ENCODE measurements around the gene SPRYD3.

SPRYD3 gene

DNA sequence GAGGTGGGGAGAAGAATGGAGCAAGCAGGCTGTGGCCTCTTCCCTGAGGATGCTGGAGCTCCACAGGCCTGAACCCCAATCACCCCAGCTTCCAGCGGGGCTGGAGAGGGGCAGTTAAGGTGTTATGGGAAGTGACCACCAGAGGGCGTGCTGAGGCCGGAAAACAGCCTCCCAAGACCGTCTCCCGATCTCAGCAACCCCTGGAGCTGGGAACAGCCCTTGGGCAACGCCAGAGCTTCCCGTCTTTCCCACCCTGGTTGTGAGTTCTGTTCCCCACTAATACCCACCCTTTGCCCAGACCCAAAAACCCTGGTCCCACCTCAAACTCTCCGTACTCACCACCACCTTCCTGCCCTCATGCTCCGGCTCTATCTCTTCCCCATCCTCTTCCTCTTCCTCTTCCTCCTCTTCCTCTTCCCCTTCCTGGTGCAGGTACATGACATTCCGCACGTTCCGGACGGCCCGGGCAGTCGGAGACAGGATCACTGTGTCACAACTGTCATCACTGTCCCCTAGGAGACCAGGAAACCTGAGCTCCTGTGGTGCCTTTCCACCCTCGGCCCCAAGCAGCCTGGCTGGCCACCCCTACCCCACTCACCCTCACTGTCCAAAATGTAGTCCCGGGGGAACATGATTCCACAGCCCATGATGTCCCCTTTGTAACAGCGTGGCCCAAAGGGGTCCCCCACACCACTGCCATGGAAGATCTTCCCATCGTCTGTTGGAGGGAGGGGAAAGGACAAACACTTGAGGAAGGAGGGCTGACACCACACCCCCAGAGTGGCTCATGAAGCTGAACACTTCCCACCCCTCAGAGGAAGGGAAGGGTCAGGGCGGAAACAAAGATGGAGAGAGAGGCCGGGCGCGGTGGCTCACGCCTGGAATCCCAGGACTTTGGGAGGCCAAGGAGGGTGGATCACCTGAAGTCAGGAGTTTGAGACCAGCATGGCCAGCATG is 12.9 kb downstream of the SPRYD3 start:
- no peak for DNase-seq (ENCODE audit: low read depth)

GRCh38 chr12:53065470-53065869 is 13.7 kb downstream of the SPRYD3 start:
- H3K4me3 ChIP-seq (ENCODE audit: low read depth, low read length): no peak overlapping the region
- no peak for DNase-seq (ENCODE audit: low read depth)

More for the DNA sequence above, 12.9 kb downstream of the SPRYD3 start:
- H3K4me3 ChIP-seq (ENCODE audit: low read depth, low read length): no peak overlapping the region

- H3K4me3 ChIP-seq (ENCODE audit: low read depth, low read length): no peak overlapping the region
- no peak for DNase-seq (ENCODE audit: low read depth)
Measured at GRCh38 chr12:53064613-53065436, 14.4 kb downstream of the SPRYD3 start.

- H3K4me3 ChIP-seq (ENCODE audit: low read depth, low read length): no peak overlapping the region
- DNase-seq (ENCODE audit: low read depth): peak; percentile 91
Measured at GRCh38 chr12:53063708-53064612, 15.2 kb downstream of the SPRYD3 start.

GRCh38 chr12:53062977-53063707 is 16.0 kb downstream of the SPRYD3 start:
- H3K4me3 ChIP-seq (ENCODE audit: low read depth, low read length): no peak overlapping the region
- no peak for DNase-seq (ENCODE audit: low read depth)

DNA sequence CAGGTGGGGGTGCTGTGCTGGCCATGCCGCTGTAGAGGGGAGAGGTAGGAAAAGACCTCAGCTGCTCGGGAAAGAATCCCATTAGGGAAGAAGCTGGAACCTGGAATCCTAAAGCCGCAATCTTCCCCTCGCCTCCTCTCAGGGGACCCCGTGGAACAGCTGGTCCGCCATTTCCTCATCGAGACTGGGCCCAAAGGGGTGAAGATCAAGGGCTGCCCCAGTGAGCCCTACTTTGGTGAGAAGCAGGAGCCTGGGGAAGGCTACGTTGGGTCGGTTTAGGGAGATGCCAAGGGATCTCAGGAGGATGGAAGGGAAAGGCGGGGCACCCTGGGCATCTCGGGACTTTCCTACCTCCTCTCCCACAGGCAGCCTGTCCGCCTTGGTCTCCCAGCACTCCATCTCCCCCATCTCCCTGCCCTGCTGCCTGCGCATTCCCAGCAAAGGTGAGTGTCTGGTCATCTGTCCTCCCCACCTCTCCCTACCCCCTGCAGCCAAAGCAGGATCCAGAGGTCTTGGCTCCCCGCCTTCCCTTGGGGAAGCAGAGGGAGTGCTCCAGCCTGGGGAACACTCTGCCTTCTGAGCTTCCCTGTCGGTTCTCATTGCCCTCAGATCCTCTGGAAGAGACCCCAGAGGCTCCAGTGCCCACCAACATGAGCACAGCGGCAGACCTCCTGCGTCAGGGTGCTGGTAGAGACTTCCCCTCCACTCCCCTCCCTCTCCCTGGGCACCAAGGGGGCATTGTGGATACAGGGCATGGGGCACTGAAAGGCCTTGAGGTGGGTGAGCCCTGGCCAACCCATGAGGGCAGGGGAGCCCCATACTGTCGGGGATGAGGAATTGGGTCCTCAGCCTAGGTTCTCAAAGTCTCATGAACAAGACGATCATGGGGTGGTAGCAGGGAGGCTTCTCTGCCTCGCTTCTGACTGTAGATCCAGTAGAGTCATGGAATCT is 16.9 kb downstream of the SPRYD3 start:
- no peak overlapping the region for H3K4me3 ChIP-seq (ENCODE audit: low read depth, low read length)
- DNase-seq (ENCODE audit: low read depth): no peak

- no peak overlapping the region for H3K4me3 ChIP-seq (ENCODE audit: low read depth, low read length)
- DNase-seq (ENCODE audit: low read depth): no peak
Measured at GRCh38 chr12:53061404-53062010, 17.7 kb downstream of the SPRYD3 start.

GRCh38 chr12:53060721-53061276 is 18.4 kb downstream of the SPRYD3 start:
- no peak for DNase-seq (ENCODE audit: low read depth)
- no peak overlapping the region for H3K4me3 ChIP-seq (ENCODE audit: low read depth, low read length)

- no peak overlapping the region for H3K4me3 ChIP-seq (ENCODE audit: low read depth, low read length)
- DNase-seq (ENCODE audit: low read depth): no peak
Measured at GRCh38 chr12:53060064-53060720, 19.0 kb downstream of the SPRYD3 start.

GRCh38 chr12:53059434-53060063 is 19.6 kb downstream of the SPRYD3 start:
- H3K4me3 ChIP-seq (ENCODE audit: low read depth, low read length): no peak overlapping the region
- DNase-seq (ENCODE audit: low read depth): no peak

GRCh38 chr12:53058674-53059433 is 20.3 kb downstream of the SPRYD3 start:
- H3K4me3 ChIP-seq (ENCODE audit: low read depth, low read length): no peak overlapping the region
- no peak for DNase-seq (ENCODE audit: low read depth)

DNA sequence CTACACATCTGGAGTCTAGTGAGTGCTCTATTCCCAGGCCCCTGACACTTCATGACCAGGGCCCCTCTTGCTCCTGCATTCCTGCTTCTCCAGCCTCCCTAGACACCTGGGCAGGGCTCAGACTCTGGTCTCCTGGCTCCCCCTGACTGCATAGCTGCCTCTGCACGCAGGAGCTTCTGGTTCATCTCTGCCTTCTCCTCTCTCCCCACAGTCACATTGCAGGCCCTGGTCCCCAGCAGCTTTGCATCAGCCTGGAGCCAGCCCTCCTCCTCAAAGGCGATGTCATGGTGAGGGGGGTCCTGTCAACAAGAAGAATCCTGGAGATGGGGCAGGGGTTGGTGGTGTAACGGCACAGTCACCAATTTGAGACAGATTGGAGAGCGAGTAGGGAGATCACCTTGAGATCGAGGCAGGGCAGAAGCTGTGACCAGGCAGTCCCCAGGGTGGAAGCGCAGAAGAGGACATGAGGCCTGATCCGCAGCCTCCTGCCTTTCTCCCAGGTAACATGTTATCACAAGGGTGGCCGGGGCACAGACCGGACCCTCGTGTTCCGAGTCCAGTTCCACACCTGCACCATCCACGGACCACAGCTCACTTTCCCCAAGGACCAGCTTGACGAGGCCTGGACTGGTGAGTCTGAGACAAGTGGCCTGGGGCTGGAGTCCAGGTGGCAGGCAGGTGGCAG is 21.2 kb downstream of the SPRYD3 start:
- no peak overlapping the region for H3K4me3 ChIP-seq (ENCODE audit: low read depth, low read length)
- DNase-seq (ENCODE audit: low read depth): no peak

DNA sequence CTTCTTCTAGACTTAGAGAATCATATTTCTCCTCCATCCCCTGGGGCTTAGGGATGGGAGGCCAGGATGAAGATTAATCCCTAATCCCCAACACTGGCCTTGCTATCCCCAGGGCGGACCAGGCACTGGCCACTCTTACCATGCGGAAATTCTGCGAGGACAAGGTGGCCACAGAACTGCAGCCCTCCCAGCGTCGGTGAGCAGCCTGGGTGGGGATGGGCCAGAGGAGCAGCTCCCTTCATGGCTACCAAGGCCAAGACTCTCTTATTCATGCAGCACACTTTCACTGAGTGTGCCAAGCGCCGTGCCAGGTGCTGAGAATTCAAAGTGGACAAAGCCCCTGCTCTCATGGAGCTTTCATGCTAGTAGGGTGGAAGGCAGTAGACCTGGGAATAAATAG is 22.3 kb downstream of the SPRYD3 start:
- DNase-seq (ENCODE audit: low read depth): no peak

DNA sequence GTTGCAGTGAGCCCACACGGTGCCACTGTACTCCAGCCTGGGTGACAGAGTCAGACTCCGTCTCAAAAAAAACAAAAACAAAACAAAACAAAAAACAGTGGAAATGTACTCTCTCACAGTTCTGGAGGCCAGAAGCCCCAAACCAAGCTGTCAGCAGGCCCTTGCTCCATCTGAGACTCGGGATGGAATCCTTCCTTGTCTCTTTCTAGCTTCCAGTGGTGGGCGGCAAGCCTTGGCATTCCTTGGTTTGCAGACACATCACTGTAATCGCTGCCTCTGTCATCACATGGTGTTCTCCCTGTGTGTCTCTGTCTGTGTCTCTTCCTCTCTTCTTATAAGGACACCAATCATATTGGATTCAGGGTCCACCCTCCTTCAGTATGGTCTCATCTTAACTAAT is 22.9 kb downstream of the SPRYD3 start:
- no peak for DNase-seq (ENCODE audit: low read depth)
- no peak overlapping the region for H3K4me3 ChIP-seq (ENCODE audit: low read depth, low read length)

More for the DNA sequence above, 22.3 kb downstream of the SPRYD3 start:
- no peak overlapping the region for H3K4me3 ChIP-seq (ENCODE audit: low read depth, low read length)

Measured in skeletal muscle cell (primary cell).